ENCODE data around the gene MT2A. TPM values are rescaled to one million over a fixed set of nuclear protein-coding genes. Genes with fewer than 3 reads are reported as not detected.

The MT2A gene
- total RNA-seq, 1 donor = 33.7 TPM

GRCh38 chr16:56564793-56565477 lies 43.4 kb upstream of the MT2A start, which contains the start of gene MT4:
TSS of gene MT4 (plus strand) at chr16:56565073. CDS start at chr16:56565129, 56 bp downstream.
- Histone ChIP-seq H3K27me3 (ENCODE audit: insufficient read depth, low read length) (peaks cover 11% of the 10 kb centered on the region), H3K4me3 (ENCODE audit: insufficient read depth, low read length) (no peak within 1 kb of the TSS), H4K20me1 (ENCODE audit: insufficient read depth, low read length) (no peaks in the 10 kb centered on the region), H2AFZ (ENCODE audit: low read length) (no peak within 1 kb of the TSS), H3K79me2 (ENCODE audit: insufficient read depth, low read length) (no peaks in the 10 kb centered on the region), H3K9me3 (ENCODE audit: low read depth, low read length) (no peaks in the 10 kb centered on the region), H3K36me3 (ENCODE audit: insufficient read depth, low read length) (no peaks in the 10 kb centered on the region), H3K4me1 (ENCODE audit: insufficient read depth, low read length) (no peaks in the 10 kb centered on the region), H3K27ac (ENCODE audit: low read depth, low read length) (no peak within 1 kb of the TSS), H3K4me2 (ENCODE audit: insufficient read depth, low read length) (no peak within 1 kb of the TSS)
- TF ChIP-seq, protein P1, sequence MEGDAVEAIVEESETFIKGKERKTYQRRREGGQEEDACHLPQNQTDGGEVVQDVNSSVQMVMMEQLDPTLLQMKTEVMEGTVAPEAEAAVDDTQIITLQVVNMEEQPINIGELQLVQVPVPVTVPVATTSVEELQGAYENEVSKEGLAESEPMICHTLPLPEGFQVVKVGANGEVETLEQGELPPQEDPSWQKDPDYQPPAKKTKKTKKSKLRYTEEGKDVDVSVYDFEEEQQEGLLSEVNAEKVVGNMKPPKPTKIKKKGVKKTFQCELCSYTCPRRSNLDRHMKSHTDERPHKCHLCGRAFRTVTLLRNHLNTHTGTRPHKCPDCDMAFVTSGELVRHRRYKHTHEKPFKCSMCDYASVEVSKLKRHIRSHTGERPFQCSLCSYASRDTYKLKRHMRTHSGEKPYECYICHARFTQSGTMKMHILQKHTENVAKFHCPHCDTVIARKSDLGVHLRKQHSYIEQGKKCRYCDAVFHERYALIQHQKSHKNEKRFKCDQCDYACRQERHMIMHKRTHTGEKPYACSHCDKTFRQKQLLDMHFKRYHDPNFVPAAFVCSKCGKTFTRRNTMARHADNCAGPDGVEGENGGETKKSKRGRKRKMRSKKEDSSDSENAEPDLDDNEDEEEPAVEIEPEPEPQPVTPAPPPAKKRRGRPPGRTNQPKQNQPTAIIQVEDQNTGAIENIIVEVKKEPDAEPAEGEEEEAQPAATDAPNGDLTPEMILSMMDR (IDR thresholded peaks at IDR 0.05; ENCODE audit: extremely low read depth, low read depth, low read length) = no peak
- peak; percentile 8 for DNase-seq (ENCODE audit: insufficient read length, low spot score, missing footprints)

GRCh38 chr16:56569971-56570370 lies 38.4 kb upstream of the MT2A start:
- Histone ChIP-seq H3K79me2 (ENCODE audit: insufficient read depth, low read length) (no peaks in the 10 kb centered on the region), H3K9me3 (ENCODE audit: low read depth, low read length) (no peaks in the 10 kb centered on the region), H3K4me1 (ENCODE audit: insufficient read depth, low read length) (no peaks in the 10 kb centered on the region), H3K27me3 (ENCODE audit: insufficient read depth, low read length) (peaks cover 18% of the 10 kb centered on the region), H3K4me3 (ENCODE audit: insufficient read depth, low read length) (no peak overlapping the region), H4K20me1 (ENCODE audit: insufficient read depth, low read length) (no peaks in the 10 kb centered on the region), H2AFZ (ENCODE audit: low read length) (no peak overlapping the region), H3K36me3 (ENCODE audit: insufficient read depth, low read length) (no peaks in the 10 kb centered on the region), H3K4me2 (ENCODE audit: insufficient read depth, low read length) (no peak overlapping the region), H3K27ac (ENCODE audit: low read depth, low read length) (no peak overlapping the region)
- DNase-seq (ENCODE audit: insufficient read length, low spot score, missing footprints) = no peak
- TF ChIP-seq, protein P1 (IDR thresholded peaks at IDR 0.05; ENCODE audit: extremely low read depth, low read depth, low read length) = no peak

GRCh38 chr16:56571525-56571924 lies 36.9 kb upstream of the MT2A start:
- no peak overlapping the region for H3K4me2 ChIP-seq (ENCODE audit: insufficient read depth, low read length)

GRCh38 chr16:56574625-56575024 lies 33.8 kb upstream of the MT2A start:
- Histone ChIP-seq H3K9me3 (ENCODE audit: low read depth, low read length) (no peaks in the 10 kb centered on the region), H3K4me3 (ENCODE audit: insufficient read depth, low read length) (no peak overlapping the region), H3K36me3 (ENCODE audit: insufficient read depth, low read length) (no peaks in the 10 kb centered on the region), H3K79me2 (ENCODE audit: insufficient read depth, low read length) (no peaks in the 10 kb centered on the region), H2AFZ (ENCODE audit: low read length) (no peak overlapping the region), H3K4me2 (ENCODE audit: insufficient read depth, low read length) (no peak overlapping the region), H4K20me1 (ENCODE audit: insufficient read depth, low read length) (no peaks in the 10 kb centered on the region), H3K4me1 (ENCODE audit: insufficient read depth, low read length) (no peaks in the 10 kb centered on the region), H3K27me3 (ENCODE audit: insufficient read depth, low read length) (peaks cover 11% of the 10 kb centered on the region), H3K27ac (ENCODE audit: low read depth, low read length) (no peak overlapping the region)
- DNase-seq (ENCODE audit: insufficient read length, low spot score, missing footprints) = no peak
- TF ChIP-seq, protein P1 (IDR thresholded peaks at IDR 0.05; ENCODE audit: extremely low read depth, low read depth, low read length) = no peak

More at GRCh38 chr16:56571525-56571924, 36.9 kb upstream of the MT2A start:
- Histone ChIP-seq H2AFZ (ENCODE audit: low read length) (no peak overlapping the region), H3K36me3 (ENCODE audit: insufficient read depth, low read length) (no peaks in the 10 kb centered on the region), H3K4me3 (ENCODE audit: insufficient read depth, low read length) (no peak overlapping the region), H3K4me1 (ENCODE audit: insufficient read depth, low read length) (no peaks in the 10 kb centered on the region), H3K27me3 (ENCODE audit: insufficient read depth, low read length) (peaks cover 11% of the 10 kb centered on the region), H3K27ac (ENCODE audit: low read depth, low read length) (no peak overlapping the region), H3K79me2 (ENCODE audit: insufficient read depth, low read length) (no peaks in the 10 kb centered on the region), H3K9me3 (ENCODE audit: low read depth, low read length) (no peaks in the 10 kb centered on the region), H4K20me1 (ENCODE audit: insufficient read depth, low read length) (no peaks in the 10 kb centered on the region)
- DNase-seq (ENCODE audit: insufficient read length, low spot score, missing footprints) = no peak
- TF ChIP-seq, protein P1 (IDR thresholded peaks at IDR 0.05; ENCODE audit: extremely low read depth, low read depth, low read length) = no peak
